Neuronal stem cell (in vitro differentiated cells): ENCODE measurements around the gene KLF4.

Experiments used
- DNase-seq: peaks from one replicate; pipeline ENCODE4 v3.0.0-alpha.2; 2013; ENCODE audit warnings: low spot score
- H2AFZ ChIP-seq: one replicate; pipeline ENCODE4 v1.6.1; 2013; ENCODE audit warnings: mild to moderate bottlenecking, low read length, inconsistent platforms
- H2AK5ac ChIP-seq: 2 replicates; pipeline ENCODE4 v1.6.1; 2013; ENCODE audit warnings: low read depth, mild to moderate bottlenecking, inconsistent platforms, low read length, moderate library complexity, mixed read lengths
- H2BK120ac ChIP-seq: 2 replicates; pipeline ENCODE4 v1.6.1; 2013; ENCODE audit warnings: low read depth, mild to moderate bottlenecking, inconsistent platforms, low read length, moderate library complexity, mixed read lengths
- H2BK12ac ChIP-seq: one replicate; pipeline ENCODE4 v1.6.1; 2013; ENCODE audit warnings: low read length, inconsistent platforms
- H2BK15ac ChIP-seq: 2 replicates; pipeline ENCODE4 v1.6.1; 2013; ENCODE audit warnings: mild to moderate bottlenecking, low read length, inconsistent platforms, mixed read lengths
- H2BK5ac ChIP-seq: one replicate; pipeline ENCODE4 v1.6.1; 2013; ENCODE audit warnings: inconsistent platforms, mild to moderate bottlenecking, low read length, moderate library complexity
- H3K14ac ChIP-seq: one replicate; pipeline ENCODE4 v1.6.1; 2013; ENCODE audit warnings: low read length, inconsistent platforms
- H3K18ac ChIP-seq: 2 replicates; pipeline ENCODE4 v1.6.1; 2013; ENCODE audit warnings: low read length, inconsistent platforms
- H3K23ac ChIP-seq: 2 replicates; pipeline ENCODE4 v1.6.1; 2013; ENCODE audit warnings: low read depth, mild to moderate bottlenecking, mixed read lengths, low read length, inconsistent platforms; ENCODE audit not compliant: poor library complexity
- H3K27ac ChIP-seq: replicated peaks from 3 replicates; pipeline ENCODE4 v1.5.1; 2013; ENCODE audit warnings: low read length, inconsistent platforms
- H3K27me3 ChIP-seq, 3 experiments: 2 replicates each; pipeline ENCODE4 v1.6.1; 2013; ENCODE audit warnings: low read length in 3 of 3, mild to moderate bottlenecking in 2 of 3, inconsistent platforms in 1 of 3, low read depth in 1 of 3, mixed read lengths in 1 of 3, moderate library complexity in 1 of 3; ENCODE audit not compliant: control insufficient read depth in 3 of 3, insufficient read depth in 3 of 3
- H3K36me3 ChIP-seq, 2 donors: replicated peaks in 1 of 2; 2 replicates each; pipeline ENCODE4 v1.6.1; 2013; ENCODE audit warnings: low read length in 2 of 2; ENCODE audit not compliant: control insufficient read depth in 2 of 2, insufficient read depth in 2 of 2
- H3K4ac ChIP-seq: 2 replicates; pipeline ENCODE4 v1.6.1; 2013; ENCODE audit warnings: inconsistent platforms, mild to moderate bottlenecking, low read length, moderate library complexity
- H3K4me1 ChIP-seq, 2 donors: 1 replicate in 1 of 2; 2 replicates in 1 of 2; pipeline ENCODE4 v1.6.1; 2013; ENCODE audit warnings: low read length in 2 of 2, low read depth in 1 of 2; ENCODE audit not compliant: control insufficient read depth in 2 of 2, insufficient read depth in 1 of 2
- H3K4me2 ChIP-seq: one replicate; pipeline ENCODE4 v1.6.1; 2013; ENCODE audit warnings: mild to moderate bottlenecking, low read length, inconsistent platforms; ENCODE audit not compliant: insufficient read depth, poor library complexity, severe bottlenecking
- H3K4me3 ChIP-seq, 2 donors: 2 replicates each; pipeline ENCODE4 v1.5.1; 2013; ENCODE audit warnings: low read length in 2 of 2, mild to moderate bottlenecking in 2 of 2, inconsistent platforms in 1 of 2, moderate library complexity in 1 of 2
- H3K79me1 ChIP-seq: one replicate; pipeline ENCODE4 v1.6.1; 2013; ENCODE audit warnings: low read depth, mild to moderate bottlenecking, inconsistent platforms, low read length, moderate library complexity
- H3K9ac ChIP-seq: one replicate; pipeline ENCODE4 v1.6.1; 2013; ENCODE audit warnings: mild to moderate bottlenecking, low read depth, low read length, inconsistent platforms; ENCODE audit not compliant: poor library complexity
- H3K9me3 ChIP-seq, 2 donors: replicated peaks in 1 of 2; 2 replicates each; pipeline versions ENCODE3 to v1.6.1; 2013; ENCODE audit warnings: low read length in 2 of 2, mild to moderate bottlenecking in 2 of 2, inconsistent platforms in 1 of 2, low read depth in 1 of 2, mixed read lengths in 1 of 2, moderate library complexity in 1 of 2; ENCODE audit not compliant: control insufficient read depth in 2 of 2, insufficient read depth in 1 of 2
- H4K8ac ChIP-seq: one replicate; pipeline ENCODE4 v1.6.1; 2013; ENCODE audit warnings: low read depth, mild to moderate bottlenecking, inconsistent platforms, low read length, moderate library complexity
- H4K91ac ChIP-seq: one replicate; pipeline ENCODE4 v1.6.1; 2013; ENCODE audit warnings: low read length, low read depth, mild to moderate bottlenecking, inconsistent platforms; ENCODE audit not compliant: poor library complexity
- WGBS, 2 donors: extraction: QIAGEN DNeasy Blood & Tissue Kit; methylation state at CpG; one replicate each; pipeline ENCODE4 v1.1.7; 2013; ENCODE audit warnings: missing lambda C conversion rate in 2 of 2, mixed read lengths in 1 of 2; ENCODE audit not compliant: insufficient read length in 2 of 2, insufficient replicate concordance in 1 of 2; ENCODE audit errors: extremely low coverage in 2 of 2; 5-methylcytosine and 5-hydroxymethylcytosine counted together

The KLF4 gene

DNA sequence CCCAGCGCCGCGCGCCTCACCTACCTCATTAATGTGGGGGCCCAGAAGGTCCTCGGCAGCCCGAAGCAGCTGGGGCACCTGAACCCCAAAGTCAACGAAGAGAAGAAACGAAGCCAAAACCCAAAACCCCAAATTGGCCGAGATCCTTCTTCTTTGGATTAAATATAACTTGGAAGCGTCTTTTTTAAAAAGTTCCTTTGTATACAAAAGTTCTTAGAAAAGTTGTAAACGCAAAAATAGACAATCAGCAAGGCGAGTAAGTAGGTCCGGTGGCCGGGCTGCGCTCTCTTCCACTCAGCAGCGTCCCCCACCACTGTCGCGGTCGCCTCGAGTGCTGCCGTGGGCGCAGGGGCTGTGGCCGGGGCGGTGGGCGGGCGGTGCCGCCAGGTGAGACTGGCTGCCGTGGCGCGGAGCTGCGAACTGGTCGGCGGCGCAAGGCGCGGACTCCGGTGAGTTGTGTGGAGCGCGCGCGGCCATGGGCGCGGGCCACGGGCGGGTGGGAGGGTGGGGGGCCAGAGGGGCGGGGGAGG is 360 bp downstream of the KLF4 start:
- WGBS, 2 donors, result no CpG with 5 or more reads among the region's 46 CpGs
- H3K4ac ChIP-seq, result no peak overlapping the region
- H3K14ac ChIP-seq, result no peak overlapping the region
- H4K91ac ChIP-seq, result no peak overlapping the region
- H3K36me3 ChIP-seq, result no peaks in the 10 kb centered on the region
- H3K4me2 ChIP-seq, result peak overlapping the region; percentile 95
- H2AFZ ChIP-seq, result peak overlapping the region; percentile 85
- H2BK5ac ChIP-seq, result no peak overlapping the region
- H2BK120ac ChIP-seq, result no peak overlapping the region
- H3K27ac ChIP-seq, result no peak overlapping the region
- peaks cover 5% of the 10 kb centered on the region in 2 donors for H3K4me1 ChIP-seq
- peaks cover 25 to 79% (median 58%) of the 10 kb centered on the region in 3 experiments for H3K27me3 ChIP-seq
- no peak overlapping the region for H4K8ac ChIP-seq
- peak overlapping the region; percentile 28 to 83 for H3K4me3 ChIP-seq
- peak overlapping the region; percentile 90 for H3K9ac ChIP-seq
- H3K9me3 ChIP-seq, result no peaks in the 10 kb centered on the region
- H3K23ac ChIP-seq, result peak overlapping the region; percentile 88
- no peaks in the 10 kb centered on the region for H3K79me1 ChIP-seq
- peak overlapping the region; percentile 86 for H2AK5ac ChIP-seq
- H3K18ac ChIP-seq, result peak overlapping the region; percentile 96
- no peak for DNase-seq
- no peak overlapping the region for H2BK12ac ChIP-seq
- peak overlapping the region; percentile 74 for H2BK15ac ChIP-seq

DNA sequence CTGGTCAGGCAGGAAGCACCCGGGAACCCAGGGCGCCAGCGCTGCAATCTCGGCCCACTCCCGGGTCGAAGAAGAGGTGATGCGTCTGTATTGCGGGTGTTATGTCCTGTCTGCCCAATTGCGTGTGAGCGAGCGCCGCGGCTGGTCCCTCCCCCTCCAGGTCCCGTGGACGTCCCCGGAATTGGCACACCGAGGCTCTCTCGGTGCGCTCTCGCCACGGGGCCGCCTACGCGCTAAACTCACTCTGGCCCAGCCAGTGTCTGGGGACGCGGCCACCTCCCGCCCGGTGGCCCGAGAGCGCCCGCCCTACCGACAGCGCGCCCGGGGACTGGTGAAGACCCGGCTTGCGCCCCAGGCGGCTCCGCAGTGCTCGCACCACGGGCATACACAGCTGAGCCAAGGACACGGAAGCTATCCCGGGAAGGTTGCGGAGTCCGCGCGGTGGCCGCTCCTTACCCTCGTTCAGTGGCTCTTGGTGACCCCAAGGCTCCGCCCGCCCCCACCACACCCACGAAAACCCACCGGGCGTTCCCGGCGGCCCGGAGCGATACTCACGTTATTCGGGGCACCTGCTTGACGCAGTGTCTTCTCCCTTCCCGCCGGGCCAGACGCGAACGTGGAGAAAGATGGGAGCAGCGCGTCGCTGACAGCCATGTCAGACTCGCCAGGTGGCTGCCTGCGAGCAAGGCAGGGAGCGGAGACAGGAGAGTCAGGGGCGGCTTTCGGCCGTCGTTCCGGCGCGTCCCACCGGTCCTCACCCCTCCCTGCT is 1.0 kb downstream of the KLF4 start:
- Histone ChIP-seq H3K27me3 (peaks cover 25 to 75% (median 58%) of the 10 kb centered on the region in 3 experiments), H2BK5ac (no peak overlapping the region), H3K27ac (no peak overlapping the region), H3K4me1 (peaks cover 5% of the 10 kb centered on the region in 2 donors), H2BK15ac (peak overlapping the region; percentile 74), H3K23ac (peak overlapping the region; percentile 91), H3K9ac (peak overlapping the region; percentile 77), H3K79me1 (no peaks in the 10 kb centered on the region), H3K4ac (no peak overlapping the region), H3K14ac (no peak overlapping the region), H4K8ac (no peak overlapping the region), H4K91ac (no peak overlapping the region), H2BK120ac (no peak overlapping the region), H3K9me3 (no peaks in the 10 kb centered on the region), H2AK5ac (peak overlapping the region; percentile 86), H2BK12ac (no peak overlapping the region), H3K4me3 (peak overlapping the region in 1 of 2 donors; percentile 83), H3K4me2 (peak overlapping the region; percentile 95), H3K36me3 (no peaks in the 10 kb centered on the region), H2AFZ (peak overlapping the region; percentile 85), H3K18ac (peak overlapping the region; percentile 78)
- no CpG with 5 or more reads among the region's 80 CpGs for WGBS, 2 donors
- DNase-seq, result no peak

DNA sequence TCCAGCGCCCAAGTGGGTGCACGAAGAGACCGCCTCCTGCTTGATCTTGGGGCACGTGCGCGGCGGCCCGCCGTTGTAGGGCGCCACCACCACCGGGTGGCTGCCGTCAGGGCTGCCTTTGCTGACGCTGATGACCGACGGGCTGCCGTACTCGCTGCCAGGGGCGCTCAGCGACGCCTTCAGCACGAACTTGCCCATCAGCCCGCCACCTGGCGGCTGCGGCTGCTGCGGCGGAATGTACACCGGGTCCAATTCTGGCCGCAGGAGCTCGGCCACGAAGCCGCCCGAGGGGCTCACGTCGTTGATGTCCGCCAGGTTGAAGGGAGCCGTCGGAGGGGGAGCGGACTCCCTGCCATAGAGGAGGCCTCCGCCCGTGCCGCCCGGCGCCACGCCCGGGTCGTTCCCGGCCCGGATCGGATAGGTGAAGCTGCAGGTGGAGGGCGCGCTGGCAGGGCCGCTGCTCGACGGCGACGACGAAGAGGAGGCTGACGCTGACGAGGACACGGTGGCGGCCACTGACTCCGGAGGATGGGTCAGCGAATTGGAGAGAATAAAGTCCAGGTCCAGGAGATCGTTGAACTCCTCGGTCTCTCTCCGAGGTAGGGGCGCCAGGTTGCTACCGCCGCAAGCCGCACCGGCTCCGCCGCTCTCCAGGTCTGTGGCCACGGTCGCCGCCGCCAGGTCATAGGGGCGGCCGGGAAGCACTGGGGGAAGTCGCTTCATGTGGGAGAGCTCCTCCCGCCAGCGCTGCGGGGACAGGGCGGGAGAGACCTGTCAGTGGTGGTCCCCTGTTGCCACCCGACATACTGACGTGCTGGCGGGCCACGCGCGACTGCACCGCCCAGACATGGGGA is 1.8 kb downstream of the KLF4 start:
- H3K14ac ChIP-seq, result peak overlapping the region; percentile 82
- no peaks in the 10 kb centered on the region for H3K36me3 ChIP-seq
- H3K4ac ChIP-seq, result no peak overlapping the region
- H3K4me2 ChIP-seq, result peak overlapping the region; percentile 95
- H3K18ac ChIP-seq, result peak overlapping the region; percentile 92
- peak overlapping the region; percentile 24 for H2BK5ac ChIP-seq
- WGBS, 2 donors, result no CpG with 5 or more reads among the region's 91 CpGs
- peak overlapping the region; percentile 91 for H3K23ac ChIP-seq
- H3K4me1 ChIP-seq, result peaks cover 5% of the 10 kb centered on the region in 2 donors
- no peak overlapping the region for H3K27ac ChIP-seq
- no peak overlapping the region for H2BK12ac ChIP-seq
- H2AFZ ChIP-seq, result peak overlapping the region; percentile 34
- peak overlapping the region; percentile 84 for H2AK5ac ChIP-seq
- H3K4me3 ChIP-seq, result peak overlapping the region in 1 of 2 donors; percentile 83
- no peak overlapping the region for H2BK120ac ChIP-seq
- no peaks in the 10 kb centered on the region for H3K9me3 ChIP-seq
- no peak overlapping the region for H2BK15ac ChIP-seq
- peaks cover 25 to 73% (median 58%) of the 10 kb centered on the region in 3 experiments for H3K27me3 ChIP-seq
- peak; percentile 69 for DNase-seq
- H3K79me1 ChIP-seq, result no peaks in the 10 kb centered on the region
- H4K91ac ChIP-seq, result no peak overlapping the region
- peak overlapping the region; percentile 82 for H4K8ac ChIP-seq
- H3K9ac ChIP-seq, result peak overlapping the region; percentile 77
